ENCODE measurements around the gene CHST1.

CHST1 gene

GRCh38 chr11:45665206-45665932 lies at the start of gene CHST1:
CHST1 (minus strand) TSS chr11:45665622; CDS start chr11:45650923, 14,699 bp downstream.
- TF ChIP-seq CEBPB (IDR thresholded peaks at IDR 0.05) (no peak), TAF1 (IDR thresholded peaks at IDR 0.05; ENCODE audit: low read depth) (0 out of 2 replicates have a peak, but pooled peaks have one; percentile 13)

GRCh38 chr11:45713573-45713972 lies 48.2 kb upstream of the CHST1 start:
- TF ChIP-seq EGR1 (IDR thresholded peaks at IDR 0.05): no peak

GRCh38 chr11:45710561-45710960 lies 45.1 kb upstream of the CHST1 start:
- no peak for TF ChIP-seq NFIC (IDR thresholded peaks at IDR 0.05)
- TF ChIP-seq TCF12 (IDR thresholded peaks at IDR 0.05; ENCODE audit: low read depth): no peak
- TF ChIP-seq CREB1 (IDR thresholded peaks at IDR 0.05; ENCODE audit: low read depth): no peak
- TF ChIP-seq ZBTB7A (IDR thresholded peaks at IDR 0.05; ENCODE audit: low read depth): no peak
- TF ChIP-seq TEAD4 (IDR thresholded peaks at IDR 0.05): no peak
- no peak for TF ChIP-seq EGR1 (IDR thresholded peaks at IDR 0.05)
- TF ChIP-seq FOXM1 (IDR thresholded peaks at IDR 0.05; ENCODE audit: borderline replicate concordance, low read depth): no peak
- TF ChIP-seq EP300 (IDR thresholded peaks at IDR 0.05; ENCODE audit: borderline replicate concordance): no peak
- TF ChIP-seq RAD21 (IDR thresholded peaks at IDR 0.05; ENCODE audit: low read depth): no peak
- TF ChIP-seq USF1 (IDR thresholded peaks at IDR 0.05): no peak
- TF ChIP-seq, protein P1, sequence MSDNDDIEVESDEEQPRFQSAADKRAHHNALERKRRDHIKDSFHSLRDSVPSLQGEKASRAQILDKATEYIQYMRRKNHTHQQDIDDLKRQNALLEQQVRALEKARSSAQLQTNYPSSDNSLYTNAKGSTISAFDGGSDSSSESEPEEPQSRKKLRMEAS (IDR thresholded peaks at IDR 0.05): no peak
- no peak for TF ChIP-seq CEBPB (IDR thresholded peaks at IDR 0.05)
- no peak for TF ChIP-seq REST (IDR thresholded peaks at IDR 0.05; ENCODE audit: low read depth)
- TF ChIP-seq YY1 (IDR thresholded peaks at IDR 0.05; ENCODE audit: low read depth): no peak
- TF ChIP-seq TAF1 (IDR thresholded peaks at IDR 0.05; ENCODE audit: low read depth): no peak

DNA sequence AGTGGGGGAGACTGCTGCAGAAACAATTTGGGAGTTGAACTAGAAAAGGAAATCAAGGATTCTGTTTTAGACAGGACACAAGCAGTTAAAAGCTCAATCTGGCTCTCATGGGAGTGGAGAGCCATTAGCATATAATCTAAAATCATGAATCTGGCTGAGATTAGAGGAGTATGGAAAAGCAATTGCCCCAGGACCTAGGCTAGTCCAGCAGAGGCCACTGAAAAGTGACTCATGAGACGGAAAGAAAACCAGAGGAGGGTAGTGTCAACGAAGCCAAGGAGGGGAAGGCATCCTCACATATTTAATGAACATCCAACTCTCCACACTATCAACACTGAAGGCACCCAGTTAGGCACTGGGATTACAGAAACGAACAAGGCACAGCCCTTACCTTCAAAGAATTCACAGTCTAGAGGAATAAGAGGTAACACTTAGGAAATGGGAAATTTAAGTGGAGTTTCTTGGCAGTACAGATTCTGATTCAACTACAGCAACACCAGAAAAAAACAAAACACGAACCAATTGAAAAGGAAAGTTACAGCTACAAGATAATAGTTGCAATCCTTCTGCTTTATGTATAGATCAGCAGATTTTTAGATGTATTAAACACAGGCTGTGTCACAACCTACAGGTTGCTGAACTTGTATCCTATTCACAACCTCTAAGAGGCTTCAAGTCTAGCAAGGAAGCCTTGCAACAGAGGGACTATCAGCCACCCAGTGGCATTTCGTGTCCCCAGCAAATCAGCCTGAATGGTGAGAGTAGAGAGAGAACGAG lies 43.7 kb upstream of the CHST1 start:
- TF ChIP-seq YY1 (IDR thresholded peaks at IDR 0.05; ENCODE audit: low read depth) (no peak), NFIC (IDR thresholded peaks at IDR 0.05) (no peak), RAD21 (IDR thresholded peaks at IDR 0.05; ENCODE audit: low read depth) (no peak), EGR1 (IDR thresholded peaks at IDR 0.05) (no peak), USF1 (IDR thresholded peaks at IDR 0.05) (no peak), EP300 (IDR thresholded peaks at IDR 0.05; ENCODE audit: borderline replicate concordance) (no peak), CEBPB (IDR thresholded peaks at IDR 0.05) (no peak), FOXM1 (IDR thresholded peaks at IDR 0.05; ENCODE audit: borderline replicate concordance, low read depth) (no peak), CREB1 (IDR thresholded peaks at IDR 0.05; ENCODE audit: low read depth) (no peak), TCF12 (IDR thresholded peaks at IDR 0.05; ENCODE audit: low read depth) (no peak), TAF1 (IDR thresholded peaks at IDR 0.05; ENCODE audit: low read depth) (no peak), ZBTB7A (IDR thresholded peaks at IDR 0.05; ENCODE audit: low read depth) (no peak), TEAD4 (IDR thresholded peaks at IDR 0.05) (no peak), REST (IDR thresholded peaks at IDR 0.05; ENCODE audit: low read depth) (no peak)
- TF ChIP-seq, protein P1 (IDR thresholded peaks at IDR 0.05): no peak

GRCh38 chr11:45704635-45705034 lies 39.2 kb upstream of the CHST1 start:
- TF ChIP-seq EP300 (IDR thresholded peaks at IDR 0.05; ENCODE audit: borderline replicate concordance): no peak
- TF ChIP-seq NFIC (IDR thresholded peaks at IDR 0.05): no peak
- TF ChIP-seq, protein P1 (IDR thresholded peaks at IDR 0.05): no peak
- TF ChIP-seq TAF1 (IDR thresholded peaks at IDR 0.05; ENCODE audit: low read depth): no peak
- TF ChIP-seq CEBPB (IDR thresholded peaks at IDR 0.05): no peak
- TF ChIP-seq REST (IDR thresholded peaks at IDR 0.05; ENCODE audit: low read depth): no peak
- no peak for TF ChIP-seq TEAD4 (IDR thresholded peaks at IDR 0.05)
- TF ChIP-seq CREB1 (IDR thresholded peaks at IDR 0.05; ENCODE audit: low read depth): no peak
- no peak for TF ChIP-seq USF1 (IDR thresholded peaks at IDR 0.05)
- TF ChIP-seq RAD21 (IDR thresholded peaks at IDR 0.05; ENCODE audit: low read depth): no peak
- no peak for TF ChIP-seq EGR1 (IDR thresholded peaks at IDR 0.05)
- TF ChIP-seq YY1 (IDR thresholded peaks at IDR 0.05; ENCODE audit: low read depth): no peak
- TF ChIP-seq TCF12 (IDR thresholded peaks at IDR 0.05; ENCODE audit: low read depth): no peak
- TF ChIP-seq FOXM1 (IDR thresholded peaks at IDR 0.05; ENCODE audit: borderline replicate concordance, low read depth): no peak
- no peak for TF ChIP-seq ZBTB7A (IDR thresholded peaks at IDR 0.05; ENCODE audit: low read depth)

Data from Ishikawa (cell line).